ENCODE results near the gene ZNF460.

The ZNF460 gene

GRCh38 chr19:57321116-57321515 lies 40.8 kb downstream of the ZNF460 start:
- Histone ChIP-seq H3K27me3 (ENCODE audit: insufficient read depth, poor library complexity, severe bottlenecking) (no peaks in the 10 kb centered on the region), H3K36me3 (ENCODE audit: low read depth) (peaks cover 27% of the 10 kb centered on the region), H3K4me3 (ENCODE audit: severe bottlenecking) (peak overlapping the region; percentile 82), H3K9me3 (ENCODE audit: severe bottlenecking) (no peaks in the 10 kb centered on the region), H3K4me1 (ENCODE audit: insufficient read depth, poor library complexity, severe bottlenecking) (peaks cover 5% of the 10 kb centered on the region), H3K27ac (ENCODE audit: poor library complexity, severe bottlenecking) (no peak overlapping the region)
- ATAC-seq (ENCODE audit: low read depth), result no peak
- no peak for DNase-seq (ENCODE audit: low spot score)
- TF ChIP-seq CTCF (IDR thresholded peaks at IDR 0.05; ENCODE audit: poor library complexity, severe bottlenecking), result no peak

DNA sequence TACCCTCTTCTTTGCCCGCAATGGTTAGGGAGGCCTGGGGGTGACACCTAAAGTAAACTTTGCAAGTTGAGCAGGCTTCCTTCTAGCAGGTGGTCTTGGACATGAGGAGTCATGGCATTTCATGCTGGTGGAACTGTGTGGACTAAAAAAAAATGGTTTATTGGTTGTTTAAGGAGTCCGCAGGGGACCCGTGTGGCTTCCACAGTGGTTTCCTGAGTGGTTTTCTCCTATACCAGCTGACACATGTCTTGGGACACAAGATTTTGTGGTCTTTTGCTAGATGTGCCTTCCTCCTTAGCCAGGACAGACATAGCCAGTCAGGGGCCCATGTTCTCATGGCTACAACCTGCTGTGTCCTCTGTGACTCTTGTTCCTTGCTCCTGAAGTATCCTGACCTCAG lies 41.5 kb downstream of the ZNF460 start:
- Histone ChIP-seq H3K9me3 (ENCODE audit: severe bottlenecking) (no peaks in the 10 kb centered on the region), H3K4me1 (ENCODE audit: insufficient read depth, poor library complexity, severe bottlenecking) (peaks cover 5% of the 10 kb centered on the region), H3K4me3 (ENCODE audit: severe bottlenecking) (peak overlapping the region; percentile 82), H3K27me3 (ENCODE audit: insufficient read depth, poor library complexity, severe bottlenecking) (no peaks in the 10 kb centered on the region), H3K36me3 (ENCODE audit: low read depth) (peaks cover 32% of the 10 kb centered on the region), H3K27ac (ENCODE audit: poor library complexity, severe bottlenecking) (no peak overlapping the region)
- ATAC-seq (ENCODE audit: low read depth) (no peak), DNase-seq (ENCODE audit: low spot score) (no peak)
- no peak for TF ChIP-seq CTCF (IDR thresholded peaks at IDR 0.05; ENCODE audit: poor library complexity, severe bottlenecking)

DNA sequence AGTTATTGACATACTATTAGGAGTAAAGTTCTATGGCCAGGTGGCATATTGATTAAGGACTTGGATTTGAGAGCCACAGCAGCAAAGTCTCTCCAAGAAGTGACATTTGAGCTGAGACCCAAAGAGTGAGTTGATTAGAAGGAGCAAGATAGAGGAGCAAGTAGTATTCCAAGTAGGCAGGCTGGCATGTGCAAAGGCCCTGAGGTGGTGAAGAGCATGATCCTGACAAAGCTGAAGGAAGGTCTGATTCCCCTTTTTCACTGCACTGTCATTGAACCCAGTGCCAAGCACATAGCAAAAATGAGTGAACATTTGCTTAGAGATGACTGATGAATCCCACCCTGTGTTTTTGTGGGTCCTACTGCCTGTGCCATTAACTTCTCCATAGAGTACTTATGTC lies 44.7 kb downstream of the ZNF460 start:
- H3K9me3 ChIP-seq (ENCODE audit: severe bottlenecking), result no peaks in the 10 kb centered on the region
- no peak for ATAC-seq (ENCODE audit: low read depth)
- no peak overlapping the region for H3K4me3 ChIP-seq (ENCODE audit: severe bottlenecking)
- no peak for DNase-seq (ENCODE audit: low spot score)
- peaks cover 5% of the 10 kb centered on the region for H3K4me1 ChIP-seq (ENCODE audit: insufficient read depth, poor library complexity, severe bottlenecking)
- no peak for TF ChIP-seq CTCF (IDR thresholded peaks at IDR 0.05; ENCODE audit: poor library complexity, severe bottlenecking)
- H3K36me3 ChIP-seq (ENCODE audit: low read depth), result peaks cover 58% of the 10 kb centered on the region
- H3K27me3 ChIP-seq (ENCODE audit: insufficient read depth, poor library complexity, severe bottlenecking), result no peaks in the 10 kb centered on the region
- H3K27ac ChIP-seq (ENCODE audit: poor library complexity, severe bottlenecking), result no peak overlapping the region

- no peak for TF ChIP-seq CTCF (IDR thresholded peaks at IDR 0.05; ENCODE audit: poor library complexity, severe bottlenecking)
- peaks cover 64% of the 10 kb centered on the region for H3K36me3 ChIP-seq (ENCODE audit: low read depth)
- H3K27ac ChIP-seq (ENCODE audit: poor library complexity, severe bottlenecking), result no peak overlapping the region
- no peaks in the 10 kb centered on the region for H3K9me3 ChIP-seq (ENCODE audit: severe bottlenecking)
- H3K27me3 ChIP-seq (ENCODE audit: insufficient read depth, poor library complexity, severe bottlenecking), result no peaks in the 10 kb centered on the region
- DNase-seq (ENCODE audit: low spot score) (no peak), ATAC-seq (ENCODE audit: low read depth) (no peak)
- no peak overlapping the region for H3K4me3 ChIP-seq (ENCODE audit: severe bottlenecking)
- H3K4me1 ChIP-seq (ENCODE audit: insufficient read depth, poor library complexity, severe bottlenecking), result no peaks in the 10 kb centered on the region
Observed at GRCh38 chr19:57327993-57328392, 47.7 kb downstream of the ZNF460 start.

GRCh38 chr19:57334191-57334590 lies 53.9 kb downstream of the ZNF460 start:
- DNase-seq (ENCODE audit: low spot score) (peak; percentile 73), ATAC-seq (ENCODE audit: low read depth) (peak; percentile 95)
- peaks cover 10% of the 10 kb centered on the region for H3K36me3 ChIP-seq (ENCODE audit: low read depth)
- H3K27me3 ChIP-seq (ENCODE audit: insufficient read depth, poor library complexity, severe bottlenecking), result no peaks in the 10 kb centered on the region
- peak overlapping the region; percentile 20 for H3K27ac ChIP-seq (ENCODE audit: poor library complexity, severe bottlenecking)
- H3K9me3 ChIP-seq (ENCODE audit: severe bottlenecking), result no peaks in the 10 kb centered on the region
- TF ChIP-seq CTCF (IDR thresholded peaks at IDR 0.05; ENCODE audit: poor library complexity, severe bottlenecking), result no peak
- peaks cover 11% of the 10 kb centered on the region for H3K4me1 ChIP-seq (ENCODE audit: insufficient read depth, poor library complexity, severe bottlenecking)
- no peak overlapping the region for H3K4me3 ChIP-seq (ENCODE audit: severe bottlenecking)
